ENCODE measurements around the gene SLC1A7. TPM values are rescaled to one million over a fixed set of nuclear protein-coding genes. Genes with fewer than 3 reads are reported as not detected.

The SLC1A7 gene
- total RNA-seq, 4 donors from 2014 or later = 0.45 to 3.7 (median 0.84) TPM

DNA sequence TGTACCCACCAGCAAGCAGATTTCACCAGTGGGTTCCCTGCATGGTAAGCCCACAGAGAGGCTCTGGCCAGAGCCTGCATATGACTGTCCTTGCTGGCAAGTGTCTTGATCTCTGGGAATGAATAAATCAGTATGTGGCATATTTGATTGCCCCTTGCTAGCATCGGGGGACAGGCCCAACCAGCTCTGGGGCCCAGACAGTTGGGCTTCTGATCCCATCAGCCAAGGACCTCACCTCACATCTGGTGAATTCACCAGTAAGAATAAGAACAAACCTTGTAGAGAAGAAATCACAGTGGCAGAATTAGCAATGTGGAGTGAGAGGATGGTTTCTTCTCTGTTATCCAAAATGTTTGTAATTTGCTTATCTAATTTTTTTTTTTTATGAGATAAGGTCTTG lies 15.9 kb downstream of the SLC1A7 start:
- no peak for DNase-seq (ENCODE audit: extremely low spot score)
- H3K4me1 ChIP-seq = peaks cover 26 to 71% (median 66%) of the 10 kb centered on the region in 4 donors
- no peaks in the 10 kb centered on the region for H3K36me3 ChIP-seq
- no peak for TF ChIP-seq EP300 (IDR thresholded peaks at IDR 0.05)
- TF ChIP-seq, protein P1, sequence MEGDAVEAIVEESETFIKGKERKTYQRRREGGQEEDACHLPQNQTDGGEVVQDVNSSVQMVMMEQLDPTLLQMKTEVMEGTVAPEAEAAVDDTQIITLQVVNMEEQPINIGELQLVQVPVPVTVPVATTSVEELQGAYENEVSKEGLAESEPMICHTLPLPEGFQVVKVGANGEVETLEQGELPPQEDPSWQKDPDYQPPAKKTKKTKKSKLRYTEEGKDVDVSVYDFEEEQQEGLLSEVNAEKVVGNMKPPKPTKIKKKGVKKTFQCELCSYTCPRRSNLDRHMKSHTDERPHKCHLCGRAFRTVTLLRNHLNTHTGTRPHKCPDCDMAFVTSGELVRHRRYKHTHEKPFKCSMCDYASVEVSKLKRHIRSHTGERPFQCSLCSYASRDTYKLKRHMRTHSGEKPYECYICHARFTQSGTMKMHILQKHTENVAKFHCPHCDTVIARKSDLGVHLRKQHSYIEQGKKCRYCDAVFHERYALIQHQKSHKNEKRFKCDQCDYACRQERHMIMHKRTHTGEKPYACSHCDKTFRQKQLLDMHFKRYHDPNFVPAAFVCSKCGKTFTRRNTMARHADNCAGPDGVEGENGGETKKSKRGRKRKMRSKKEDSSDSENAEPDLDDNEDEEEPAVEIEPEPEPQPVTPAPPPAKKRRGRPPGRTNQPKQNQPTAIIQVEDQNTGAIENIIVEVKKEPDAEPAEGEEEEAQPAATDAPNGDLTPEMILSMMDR (IDR thresholded peaks at IDR 0.05) = no peak
- TF ChIP-seq POLR2A (IDR thresholded peaks at IDR 0.05; ENCODE audit: low read depth) = no peak
- TF ChIP-seq POLR2AphosphoS5 (IDR thresholded peaks at IDR 0.05) = no peak
- no peaks in the 10 kb centered on the region for H3K9me3 ChIP-seq
- no peak overlapping the region for H3K4me3 ChIP-seq
- intact Hi-C loops (cut with DNase I) = no loop called here
- H3K27me3 ChIP-seq = no peaks in the 10 kb centered on the region
- H3K27ac ChIP-seq (replicated peaks in 1 of 4) = peak overlapping the region in 2 of 4 donors; percentile 35 to 67
- 57% methylated on average over 1 of the region's 1 CpG for WGBS

DNA sequence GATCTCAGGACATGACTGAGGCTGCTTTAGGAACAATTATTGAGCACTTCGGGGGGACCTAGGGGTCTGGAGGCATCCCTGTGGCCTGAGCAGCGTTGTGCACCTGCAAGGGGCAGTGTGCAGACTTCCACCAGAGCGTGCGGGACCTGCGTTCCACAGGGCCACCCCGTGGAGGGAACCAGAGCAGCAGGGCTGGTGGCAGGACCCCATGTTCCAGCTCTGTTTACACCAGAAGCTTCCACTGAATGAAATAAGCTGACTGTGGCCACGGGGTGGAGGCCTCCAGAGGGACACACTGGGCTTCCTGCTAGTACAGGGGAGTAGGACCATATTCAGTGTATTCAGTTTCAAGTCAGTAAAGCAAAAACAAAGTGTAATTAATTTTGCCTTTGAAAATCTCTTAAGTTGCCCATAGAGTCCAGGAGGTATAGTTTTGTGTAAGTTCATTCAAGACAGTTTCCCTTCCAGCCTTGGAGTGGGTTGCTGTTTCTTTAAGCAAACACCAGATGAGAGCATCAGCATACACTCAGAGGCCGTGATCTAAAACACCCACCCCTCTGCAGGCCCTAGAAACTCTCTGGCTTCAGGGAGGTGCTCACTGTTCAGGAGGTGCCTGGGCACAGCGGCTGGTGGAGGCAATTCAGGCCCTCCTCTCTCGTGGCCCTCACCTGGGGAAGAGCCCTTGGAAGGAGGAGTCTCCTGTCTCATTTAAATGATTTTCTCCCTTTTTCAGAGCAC lies 16.6 kb downstream of the SLC1A7 start:
- Histone ChIP-seq H3K9me3 (no peaks in the 10 kb centered on the region), H3K4me1 (peaks cover 26 to 71% (median 64%) of the 10 kb centered on the region in 4 donors), H3K36me3 (no peaks in the 10 kb centered on the region), H3K27ac (replicated peaks in 1 of 4) (peak overlapping the region; percentile 35 to 79 (median 52)), H3K27me3 (no peaks in the 10 kb centered on the region), H3K4me3 (no peak overlapping the region)
- TF ChIP-seq POLR2A (IDR thresholded peaks at IDR 0.05; ENCODE audit: low read depth) (no peak), POLR2AphosphoS5 (IDR thresholded peaks at IDR 0.05) (no peak), EP300 (IDR thresholded peaks at IDR 0.05) (no peak)
- TF ChIP-seq, protein P1 (IDR thresholded peaks at IDR 0.05) = no peak
- 64% methylated on average over 6 of the region's 10 CpGs for WGBS
- intact Hi-C loops (cut with DNase I) = no loop called here
- no peak for DNase-seq (ENCODE audit: extremely low spot score)

DNA sequence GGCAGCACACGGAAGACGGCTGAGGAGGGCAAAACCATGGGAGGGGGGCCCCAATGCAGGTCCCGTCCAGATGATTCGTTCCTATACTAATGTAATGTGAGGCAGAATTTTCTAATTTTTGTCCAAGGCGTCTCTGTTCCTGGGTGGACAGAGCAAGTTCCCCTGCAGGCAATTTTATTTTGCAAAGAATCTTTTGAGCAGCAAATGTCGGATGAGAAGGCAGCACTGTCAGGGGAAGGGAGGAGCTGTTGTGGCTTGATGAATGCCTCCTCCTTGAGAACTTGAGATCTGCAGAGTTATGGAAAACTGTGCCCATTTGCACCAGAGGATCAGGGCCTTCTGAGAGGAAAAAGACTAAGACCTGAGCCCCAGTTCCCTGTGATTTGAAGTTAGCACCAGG lies 17.3 kb downstream of the SLC1A7 start:
- Histone ChIP-seq H3K36me3 (no peaks in the 10 kb centered on the region), H3K27me3 (no peaks in the 10 kb centered on the region), H3K9me3 (no peaks in the 10 kb centered on the region), H3K4me3 (no peak overlapping the region), H3K4me1 (peaks cover 22 to 67% (median 57%) of the 10 kb centered on the region in 4 donors), H3K27ac (replicated peaks in 1 of 4) (peak overlapping the region; percentile 54 to 79 (median 69))
- intact Hi-C loops (cut with DNase I) = no loop called here
- TF ChIP-seq EP300 (IDR thresholded peaks at IDR 0.05) (no peak), POLR2AphosphoS5 (IDR thresholded peaks at IDR 0.05) (no peak), POLR2A (IDR thresholded peaks at IDR 0.05; ENCODE audit: low read depth) (no peak)
- TF ChIP-seq, protein P1 (IDR thresholded peaks at IDR 0.05) = no peak
- WGBS = 78% methylated on average over 6 of the region's 6 CpGs
- no peak for DNase-seq (ENCODE audit: extremely low spot score)

DNA sequence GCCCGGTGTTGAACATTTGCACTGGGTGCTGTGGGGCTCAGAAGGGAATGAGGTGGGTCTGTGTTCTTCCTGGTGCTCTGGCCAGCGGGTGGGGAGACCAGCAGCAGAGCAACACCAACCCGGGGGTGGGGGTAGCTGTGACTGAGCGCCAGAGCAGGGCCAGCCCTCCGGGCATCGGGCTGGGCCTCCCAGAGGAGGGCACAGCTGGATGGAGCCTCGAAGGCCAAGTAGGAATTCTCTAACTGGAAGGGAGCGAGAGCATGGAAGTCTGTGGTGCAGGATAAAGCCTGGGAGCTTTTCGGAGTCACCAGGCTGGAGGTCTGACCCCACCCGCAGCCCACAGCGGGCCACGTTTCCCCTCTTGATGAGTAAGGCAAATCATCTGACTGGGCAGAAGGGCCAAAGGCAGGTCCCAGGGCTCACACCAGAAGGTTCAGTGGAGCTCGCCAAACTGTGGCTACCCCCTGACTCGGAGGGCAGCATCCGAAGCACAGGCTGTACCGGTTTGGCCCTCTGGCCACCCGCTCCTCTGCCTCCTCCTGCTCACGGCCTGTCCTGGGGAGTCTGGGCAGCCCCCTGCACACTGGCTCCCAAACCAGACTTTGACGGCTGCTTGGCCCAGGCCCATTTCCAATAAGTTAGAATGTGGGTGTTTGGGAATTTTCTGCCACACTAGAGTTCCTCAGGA lies 18.8 kb downstream of the SLC1A7 start:
- Histone ChIP-seq H3K27me3 (no peaks in the 10 kb centered on the region), H3K4me1 (peaks cover 22 to 63% (median 52%) of the 10 kb centered on the region in 4 donors), H3K9me3 (no peaks in the 10 kb centered on the region), H3K27ac (replicated peaks in 1 of 4) (peak overlapping the region; percentile 57 to 79 (median 69)), H3K4me3 (no peak overlapping the region), H3K36me3 (no peaks in the 10 kb centered on the region)
- intact Hi-C loops (cut with DNase I) = no loop called here
- 64% methylated on average over 10 of the region's 19 CpGs for WGBS
- DNase-seq (ENCODE audit: extremely low spot score) = no peak
- TF ChIP-seq POLR2A (IDR thresholded peaks at IDR 0.05; ENCODE audit: low read depth) (no peak), POLR2AphosphoS5 (IDR thresholded peaks at IDR 0.05) (peak in 1 of 2 donors; percentile 22)

DNA sequence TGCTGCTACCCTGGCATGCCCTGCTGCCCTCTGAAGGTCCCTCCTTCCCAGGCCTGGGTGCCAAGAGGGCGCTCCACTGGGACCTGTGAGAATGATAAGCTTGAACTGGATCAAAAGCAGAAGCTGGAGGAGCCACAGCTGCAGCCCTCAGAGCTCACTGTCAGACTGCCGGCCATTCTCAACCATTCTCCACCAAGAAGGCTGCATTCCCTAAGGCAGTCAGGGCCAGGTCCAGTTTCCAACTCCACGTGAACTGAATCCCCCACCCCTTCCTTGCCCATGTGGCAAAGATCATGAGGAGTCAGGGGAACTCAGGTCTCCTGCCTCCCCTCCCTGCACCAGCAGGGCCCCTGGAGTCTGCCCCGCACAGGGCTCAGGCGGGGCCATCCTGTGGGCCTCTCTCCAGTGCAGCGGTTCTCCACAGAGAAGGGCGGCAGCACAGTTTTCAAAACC lies 19.5 kb downstream of the SLC1A7 start:
- TF ChIP-seq POLR2AphosphoS5 (IDR thresholded peaks at IDR 0.05) = no peak
- TF ChIP-seq, protein P1 (IDR thresholded peaks at IDR 0.05) = no peak
- H3K9me3 ChIP-seq = no peaks in the 10 kb centered on the region
- no peaks in the 10 kb centered on the region for H3K27me3 ChIP-seq
- DNase-seq (ENCODE audit: extremely low spot score) = no peak
- intact Hi-C loops (cut with DNase I) = no loop called here
- H3K36me3 ChIP-seq = no peaks in the 10 kb centered on the region
- H3K4me3 ChIP-seq = no peak overlapping the region
- peak overlapping the region; percentile 57 to 79 (median 69) for H3K27ac ChIP-seq (replicated peaks in 1 of 4)
- H3K4me1 ChIP-seq = peaks cover 22 to 63% (median 52%) of the 10 kb centered on the region in 4 donors
- no CpG with 5 or more reads among the region's 7 CpGs for WGBS

Data from esophagus muscularis mucosa (tissue), 4 donors.